ENCODE data around the gene SSTR3. TPM values are rescaled to one million over a fixed set of nuclear protein-coding genes. Genes with fewer than 3 reads are reported as not detected.
"Not testable (repeated sequence)": the region's sequence is repeated elsewhere in the genome, so short reads cannot be mapped to it uniquely, and the experiment has no call there.

SSTR3 gene
- total RNA-seq, 2 experiments from 2014 or later: 1.9 to 2.1 TPM

GRCh38 chr22:37202001-37202555, 10.2 kb downstream of the SSTR3 start:
- intact Hi-C loops (cut with DNase I, micrococcal nuclease): no loop called here
- TF ChIP-seq, protein P1, sequence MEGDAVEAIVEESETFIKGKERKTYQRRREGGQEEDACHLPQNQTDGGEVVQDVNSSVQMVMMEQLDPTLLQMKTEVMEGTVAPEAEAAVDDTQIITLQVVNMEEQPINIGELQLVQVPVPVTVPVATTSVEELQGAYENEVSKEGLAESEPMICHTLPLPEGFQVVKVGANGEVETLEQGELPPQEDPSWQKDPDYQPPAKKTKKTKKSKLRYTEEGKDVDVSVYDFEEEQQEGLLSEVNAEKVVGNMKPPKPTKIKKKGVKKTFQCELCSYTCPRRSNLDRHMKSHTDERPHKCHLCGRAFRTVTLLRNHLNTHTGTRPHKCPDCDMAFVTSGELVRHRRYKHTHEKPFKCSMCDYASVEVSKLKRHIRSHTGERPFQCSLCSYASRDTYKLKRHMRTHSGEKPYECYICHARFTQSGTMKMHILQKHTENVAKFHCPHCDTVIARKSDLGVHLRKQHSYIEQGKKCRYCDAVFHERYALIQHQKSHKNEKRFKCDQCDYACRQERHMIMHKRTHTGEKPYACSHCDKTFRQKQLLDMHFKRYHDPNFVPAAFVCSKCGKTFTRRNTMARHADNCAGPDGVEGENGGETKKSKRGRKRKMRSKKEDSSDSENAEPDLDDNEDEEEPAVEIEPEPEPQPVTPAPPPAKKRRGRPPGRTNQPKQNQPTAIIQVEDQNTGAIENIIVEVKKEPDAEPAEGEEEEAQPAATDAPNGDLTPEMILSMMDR (IDR thresholded peaks at IDR 0.05): no peak
- DNase-seq (no peak), ATAC-seq (ENCODE audit: poor library complexity) (no peak)
- Histone ChIP-seq H3K27ac (ENCODE audit: low read depth in 1 of 2, low read length in 2 of 2) (no peak overlapping the region), H3K4me3 (ENCODE audit: low read length) (no peak overlapping the region), H3K36me3 (ENCODE audit: insufficient read depth, low read length) (no peaks in the 10 kb centered on the region), H3K9me3 (ENCODE audit: control insufficient read depth in 1 of 2, insufficient read depth in 1 of 2, low read length in 2 of 2) (no peaks in the 10 kb centered on the region), H3K4me1 (ENCODE audit: insufficient read depth, low read length) (peaks cover 60% of the 10 kb centered on the region), H3K27me3 (ENCODE audit: control insufficient read depth in 1 of 2, insufficient read depth in 2 of 2, low read length in 2 of 2) (no peaks in the 10 kb centered on the region)
- peak overlapping the region; percentile 49 for H3K27ac Mint-ChIP-seq
- peaks cover 41% of the 10 kb centered on the region for H3K4me1 Mint-ChIP-seq (ENCODE audit: low read depth)
- POLR2A ChIA-PET: interaction anchor here (1.3 to 6.5 kb wide), 2 partner anchors 41 to 183 kb away, joined by 3 to 64 read pairs; partner anchors contain the start of genes MPST, RAC2 and TST
- CTCF ChIA-PET: interaction anchor here (5.2 kb wide), 1 partner anchor 40 kb away, joined by 89 read pairs; the partner anchor contains the start of gene RAC2
- H3K9me3 Mint-ChIP-seq: no peaks in the 10 kb centered on the region
- H3K4me3 Mint-ChIP-seq: no peak overlapping the region
- H3K36me3 Mint-ChIP-seq (ENCODE audit: low read depth): no peaks in the 10 kb centered on the region
- no peaks in the 10 kb centered on the region for H3K27me3 Mint-ChIP-seq

GRCh38 chr22:37201443-37201820, 10.8 kb downstream of the SSTR3 start:
- not testable (repeated sequence) for H3K9me3 ChIP-seq (ENCODE audit: control insufficient read depth in 1 of 2, insufficient read depth in 1 of 2, low read length in 2 of 2); H3K4me3 Mint-ChIP-seq; H3K27ac ChIP-seq (ENCODE audit: low read depth in 1 of 2, low read length in 2 of 2); H3K27me3 ChIP-seq (ENCODE audit: control insufficient read depth in 1 of 2, insufficient read depth in 2 of 2, low read length in 2 of 2); H3K36me3 ChIP-seq (ENCODE audit: insufficient read depth, low read length); ATAC-seq (ENCODE audit: poor library complexity); H3K27me3 Mint-ChIP-seq; H3K4me3 ChIP-seq (ENCODE audit: low read length); H3K36me3 Mint-ChIP-seq (ENCODE audit: low read depth); DNase-seq; H3K9me3 Mint-ChIP-seq
- ChIA-PET CTCF (interaction anchor here (5.2 kb wide), 1 partner anchor 40 kb away, joined by 89 read pairs; the partner anchor contains the start of gene RAC2), POLR2A (interaction anchor here (1.3 to 6.5 kb wide), 2 partner anchors 42 to 182 kb away, joined by 3 to 64 read pairs; partner anchors contain the start of genes MPST, RAC2 and TST)
- intact Hi-C loops (cut with DNase I, micrococcal nuclease): loop anchor here in 1 of 2 experiments (2.0 kb wide), 1 partner anchor 33 kb away; no protein-coding TSS in a partner anchor
- Mint-ChIP-seq H3K4me1 (ENCODE audit: low read depth) (peaks cover 42% of the 10 kb centered on the region), H3K27ac (peak overlapping the region; percentile 49)
- peaks cover 61% of the 10 kb centered on the region for H3K4me1 ChIP-seq (ENCODE audit: insufficient read depth, low read length)

GRCh38 chr22:37199760-37200108, 12.5 kb downstream of the SSTR3 start:
- H3K4me3 ChIP-seq (ENCODE audit: low read length): peak overlapping the region; percentile 87
- no peak for ATAC-seq (ENCODE audit: poor library complexity)
- H3K27ac Mint-ChIP-seq: peak overlapping the region; percentile 100
- H3K4me1 ChIP-seq (ENCODE audit: insufficient read depth, low read length): peaks cover 57% of the 10 kb centered on the region
- TF ChIP-seq, protein P1 (IDR thresholded peaks at IDR 0.05): no peak
- H3K4me3 Mint-ChIP-seq: peak overlapping the region; percentile 93
- no peaks in the 10 kb centered on the region for H3K9me3 ChIP-seq (ENCODE audit: control insufficient read depth in 1 of 2, insufficient read depth in 1 of 2, low read length in 2 of 2)
- H3K4me1 Mint-ChIP-seq (ENCODE audit: low read depth): peaks cover 46% of the 10 kb centered on the region
- ChIA-PET POLR2A (interaction anchor here (1.0 to 6.5 kb wide), 24 partner anchors 9 to 424 kb away, joined by 3 to 64 read pairs (median 6); partner anchors contain the start of genes IFT27, IL2RB, MFNG and RAC2), CTCF (interaction anchor here (0.7 to 5.2 kb wide), 27 partner anchors 8 to 344 kb away, joined by 3 to 89 read pairs (median 6); partner anchors contain the start of genes IL2RB, RAC2 and TST)
- no peak for DNase-seq
- H3K36me3 ChIP-seq (ENCODE audit: insufficient read depth, low read length): no peaks in the 10 kb centered on the region
- no peaks in the 10 kb centered on the region for H3K36me3 Mint-ChIP-seq (ENCODE audit: low read depth)
- H3K27me3 Mint-ChIP-seq: no peaks in the 10 kb centered on the region
- H3K9me3 Mint-ChIP-seq: no peaks in the 10 kb centered on the region
- no peaks in the 10 kb centered on the region for H3K27me3 ChIP-seq (ENCODE audit: control insufficient read depth in 1 of 2, insufficient read depth in 2 of 2, low read length in 2 of 2)
- peak overlapping the region; percentile 73 to 90 for H3K27ac ChIP-seq (ENCODE audit: low read depth in 1 of 2, low read length in 2 of 2)
- intact Hi-C loops (cut with DNase I, micrococcal nuclease): loop anchor here (1.0 to 10.0 kb wide), 12 partner anchors 19 to 425 kb away; partner anchors contain the start of gene IFT27 (in 1 of the 2)
